Choroid plexus epithelial cell (primary cell): ENCODE results near the gene CTNNA2.

Experiments used
- DNase-seq: peaks from one replicate; pipeline ENCODE4 v3.0.0-alpha.2; 2010; ENCODE audit warnings: low read depth
- H3K4me3 ChIP-seq: 2 replicates; pipeline ENCODE4 v1.5.1; 2011; ENCODE audit warnings: low read depth, mild to moderate bottlenecking, control low read depth, low read length, moderate library complexity
- CTCF ChIP-seq: conservative IDR thresholded peaks from 2 replicates; pipeline ENCODE4 v1.5.1; 2011; ENCODE audit warnings: low read depth, mild to moderate bottlenecking, control low read depth, inconsistent platforms, low read length, moderate library complexity

The CTNNA2 gene

GRCh38 chr2:79872656-79873055, 359.8 kb downstream of the CTNNA2 start:
- DNase-seq = no peak
- no peak overlapping the region for H3K4me3 ChIP-seq
- no peak for TF ChIP-seq CTCF

GRCh38 chr2:79874015-79874414, 361.2 kb downstream of the CTNNA2 start:
- no peak overlapping the region for H3K4me3 ChIP-seq
- DNase-seq = no peak
- TF ChIP-seq CTCF = no peak

- H3K4me3 ChIP-seq = no peak overlapping the region
- DNase-seq = peak; percentile 5
- peak; percentile 39 for TF ChIP-seq CTCF
These were observed 363.6 kb downstream of the CTNNA2 start for GRCh38 chr2:79876430-79876829.

- DNase-seq = no peak
- H3K4me3 ChIP-seq = no peak overlapping the region
- no peak for TF ChIP-seq CTCF
These were observed 369.7 kb downstream of the CTNNA2 start for GRCh38 chr2:79882548-79882947.

- peak; percentile 79 for DNase-seq
- no peak overlapping the region for H3K4me3 ChIP-seq
- TF ChIP-seq CTCF = peak; percentile 66
These were observed 375.0 kb downstream of the CTNNA2 start for GRCh38 chr2:79887747-79888374.

GRCh38 chr2:79892123-79892522, 379.3 kb downstream of the CTNNA2 start:
- H3K4me3 ChIP-seq = no peak overlapping the region
- TF ChIP-seq CTCF = no peak
- DNase-seq = no peak

GRCh38 chr2:79899196-79899595, 386.3 kb downstream of the CTNNA2 start:
- TF ChIP-seq CTCF = no peak
- no peak for DNase-seq
- no peak overlapping the region for H3K4me3 ChIP-seq
